ENCODE results near the gene CAMK1D. TPM values are rescaled to one million over a fixed set of nuclear protein-coding genes. Genes with fewer than 3 reads are reported as not detected.

CAMK1D gene
- total and polyA plus RNA-seq, 2 experiments from 2014 or later, result 4.6 to 7.2 TPM

GRCh38 chr10:12443026-12443425, 93.7 kb downstream of the CAMK1D start:
- H3K4me3 ChIP-seq, result no peak overlapping the region
- no peak overlapping the region for H3K4me3 Mint-ChIP-seq
- DNase-seq (ENCODE audit: low spot score) (no peak), ATAC-seq (no peak)
- H3K9me2 ChIP-seq (ENCODE audit: insufficient read depth), result peaks cover 13% of the 10 kb centered on the region; the same call in 1 of the 2 replicates
- TF ChIP-seq CREB1 (CRISPR knock-in tag; IDR thresholded peaks at IDR 0.05; ENCODE audit: low read depth) (no peak), REST (IDR thresholded peaks at IDR 0.05; ENCODE audit: unreplicated experiment) (no peak), EZH2phosphoT487 (IDR thresholded peaks at IDR 0.05; ENCODE audit: unreplicated experiment) (no peak), EZH2 (IDR thresholded peaks at IDR 0.05; ENCODE audit: low read depth, unreplicated experiment) (no peak), STAT1 (IDR thresholded peaks at IDR 0.05; ENCODE audit: unreplicated experiment) (no peak), JUNB (IDR thresholded peaks at IDR 0.05; ENCODE audit: unreplicated experiment) (no peak)
- H4K20me1 ChIP-seq (replicated peaks; ENCODE audit: insufficient read depth), result no peaks in the 10 kb centered on the region
- no peak overlapping the region for H3K27ac Mint-ChIP-seq
- H2AFZ ChIP-seq, result no peak overlapping the region
- peaks cover 16% of the 10 kb centered on the region for H3K4me1 Mint-ChIP-seq
- H3K27me3 Mint-ChIP-seq (ENCODE audit: insufficient read depth, low read depth, poor library complexity), result no peaks in the 10 kb centered on the region
- no peaks in the 10 kb centered on the region for H3K36me3 ChIP-seq (ENCODE audit: insufficient read depth)
- peaks cover 6% of the 10 kb centered on the region; the same call in 1 of the 3 replicates for H3K9me3 Mint-ChIP-seq
- H3K27me3 ChIP-seq (ENCODE audit: insufficient read depth), result no peaks in the 10 kb centered on the region
- H3F3A ChIP-seq (replicated peaks; ENCODE audit: low read depth), result no peaks in the 10 kb centered on the region
- H3K36me3 Mint-ChIP-seq (ENCODE audit: low read depth), result peaks cover 6% of the 10 kb centered on the region; the same call in 2 of the 3 replicates
- H3K4me1 ChIP-seq (ENCODE audit: insufficient read depth), result peaks cover 11% of the 10 kb centered on the region; the same call in 1 of the 2 replicates
- H3K27ac ChIP-seq (ENCODE audit: low read depth), result no peak overlapping the region
- no peaks in the 10 kb centered on the region for H3K79me2 ChIP-seq (replicated peaks; ENCODE audit: insufficient read depth)
- no peak overlapping the region for H3K4me2 ChIP-seq

GRCh38 chr10:12444981-12445700, 95.8 kb downstream of the CAMK1D start:
- no peaks in the 10 kb centered on the region for H3K36me3 ChIP-seq (ENCODE audit: insufficient read depth)
- H3K4me3 ChIP-seq, result no peak overlapping the region
- H3K27me3 ChIP-seq (ENCODE audit: insufficient read depth), result no peaks in the 10 kb centered on the region
- H3K4me1 ChIP-seq (ENCODE audit: insufficient read depth), result peaks cover 11% of the 10 kb centered on the region; the same call in 1 of the 2 replicates
- peaks cover 13% of the 10 kb centered on the region; the same call in 1 of the 2 replicates for H3K9me2 ChIP-seq (ENCODE audit: insufficient read depth)
- no peaks in the 10 kb centered on the region for H3K79me2 ChIP-seq (replicated peaks; ENCODE audit: insufficient read depth)
- Mint-ChIP-seq H3K4me3 (no peak overlapping the region), H3K9me3 (no peaks in the 10 kb centered on the region), H3K27ac (no peak overlapping the region), H3K4me1 (peaks cover 16% of the 10 kb centered on the region), H3K36me3 (ENCODE audit: low read depth) (no peaks in the 10 kb centered on the region), H3K27me3 (ENCODE audit: insufficient read depth, low read depth, poor library complexity) (peaks cover 4% of the 10 kb centered on the region)
- no peaks in the 10 kb centered on the region for H3F3A ChIP-seq (replicated peaks; ENCODE audit: low read depth)
- ATAC-seq (peak; percentile 31; the same call in 1 of the 3 replicates), DNase-seq (ENCODE audit: low spot score) (peak; percentile 50)
- H2AFZ ChIP-seq, result no peak overlapping the region
- H3K4me2 ChIP-seq, result 0 out of 2 replicates have a peak overlapping the region, but pooled peaks have one; percentile 55
- H4K20me1 ChIP-seq (replicated peaks; ENCODE audit: insufficient read depth), result no peaks in the 10 kb centered on the region
- H3K27ac ChIP-seq (ENCODE audit: low read depth), result peak overlapping the region; percentile 21; the same call in 1 of the 2 replicates
- TF ChIP-seq EZH2phosphoT487 (IDR thresholded peaks at IDR 0.05; ENCODE audit: unreplicated experiment), result no peak
- no peak for TF ChIP-seq POLR2AphosphoS5 (IDR thresholded peaks at IDR 0.05; ENCODE audit: low read depth)
- TF ChIP-seq ZNF114 (CRISPR knock-in tag; IDR thresholded peaks at IDR 0.05), result no peak
- no peak for TF ChIP-seq NANOG (IDR thresholded peaks at IDR 0.05; ENCODE audit: borderline replicate concordance)
- no peak for TF ChIP-seq CREB1 (CRISPR knock-in tag; IDR thresholded peaks at IDR 0.05; ENCODE audit: low read depth)
- no peak for TF ChIP-seq STAT1 (IDR thresholded peaks at IDR 0.05; ENCODE audit: unreplicated experiment)
- TF ChIP-seq ZNF462 (CRISPR knock-in tag; IDR thresholded peaks at IDR 0.05), result no peak; the same call in 1 of the 2 replicates
- no peak for TF ChIP-seq EZH2 (IDR thresholded peaks at IDR 0.05; ENCODE audit: low read depth, unreplicated experiment)
